Mesothelial cell of epicardium (in vitro differentiated cells): ENCODE data around the gene CDV3. TPM values are rescaled to one million over a fixed set of nuclear protein-coding genes. Genes with fewer than 3 reads are reported as not detected.
A peak's percentile ranks its signal among the peaks of the same experiment; 100 is the strongest.
"Not testable (repeated sequence)": the region's sequence is repeated elsewhere in the genome, so short reads cannot be mapped to it uniquely, and the experiment has no call there.

Experiments used
- DNase-seq, 2 experiments: peaks; one replicate each; pipeline ENCODE4 v3.0.0; 2021; ENCODE audit warnings: low spot score in 2 of 2; ENCODE audit not compliant: unreplicated experiment in 2 of 2
- H3K27ac Mint-ChIP-seq: 2 replicates; pipeline ENCODE4 v1.8.0; 2021; ENCODE audit warnings: mixed read lengths
- H3K27me3 Mint-ChIP-seq: 2 replicates; pipeline ENCODE4 v1.8.0; 2021; ENCODE audit warnings: low read depth, mixed read lengths
- H3K36me3 Mint-ChIP-seq: 2 replicates; pipeline ENCODE4 v1.8.0; 2021; ENCODE audit warnings: mixed read lengths
- H3K4me1 Mint-ChIP-seq: 2 replicates; pipeline ENCODE4 v1.8.0; 2021; ENCODE audit warnings: mixed read lengths
- H3K4me3 Mint-ChIP-seq: 2 replicates; pipeline ENCODE4 v1.8.0; 2021; ENCODE audit warnings: mild to moderate bottlenecking, moderate library complexity, mixed read lengths
- H3K9me3 Mint-ChIP-seq: 2 replicates; pipeline ENCODE4 v1.8.0; 2021; ENCODE audit warnings: mixed read lengths
- total RNA-seq: library from RNA; stranded (reverse); gene quantifications from 3 replicates; pipeline ENCODE4 v1.2.1, GENCODE V29; 2021
- TF ChIP-seq, protein P1 (sequence below): fragments of 200-600 bp; sonication (generic); IDR thresholded peaks from one replicate; pipeline ENCODE4 v1.5.0; 2021; ENCODE audit warnings: antibody characterized with exemption; ENCODE audit not compliant: unreplicated experiment

The CDV3 gene
- total RNA-seq, result 127 to 135 TPM (median 132 TPM) in 3 replicates

DNA sequence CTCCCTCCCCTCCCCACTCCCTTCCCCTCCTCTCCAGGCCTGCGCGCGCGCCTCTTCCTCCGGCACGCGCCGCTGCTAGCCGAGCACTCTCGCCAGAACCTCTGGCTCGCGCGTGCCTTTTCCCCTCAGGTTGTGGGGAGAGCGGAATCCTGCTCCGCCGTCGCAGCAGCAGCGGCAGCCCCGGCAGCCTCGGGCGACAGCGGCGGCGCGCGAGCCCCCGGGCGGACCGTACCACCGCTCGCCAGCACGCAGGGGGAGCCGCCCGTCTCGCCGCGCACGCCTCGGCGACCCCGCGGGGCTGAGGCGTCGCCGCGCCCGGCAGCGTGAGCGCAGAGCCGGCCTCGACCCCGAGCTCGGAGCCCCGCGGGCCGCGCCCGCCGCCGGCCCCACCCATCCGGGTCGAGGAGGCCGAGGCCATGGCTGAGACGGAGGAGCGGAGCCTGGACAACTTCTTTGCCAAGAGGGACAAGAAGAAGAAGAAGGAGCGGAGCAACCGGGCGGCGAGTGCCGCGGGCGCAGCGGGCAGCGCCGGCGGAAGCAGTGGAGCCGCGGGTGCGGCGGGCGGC, at the start of gene CDV3:
Gene CDV3, plus strand, starts transcription at position 58 of the 566 bp plus-strand sequence. Its CDS starts 359 bp downstream, at position 417.
- no peaks in the 10 kb centered on the region for H3K9me3 Mint-ChIP-seq
- H3K4me1 Mint-ChIP-seq, result peaks cover 56% of the 10 kb centered on the region
- DNase-seq, result no peak
- peak within 1 kb of the TSS; percentile 98 for H3K27ac Mint-ChIP-seq
- no peaks in the 10 kb centered on the region for H3K27me3 Mint-ChIP-seq
- TF ChIP-seq, protein P1, sequence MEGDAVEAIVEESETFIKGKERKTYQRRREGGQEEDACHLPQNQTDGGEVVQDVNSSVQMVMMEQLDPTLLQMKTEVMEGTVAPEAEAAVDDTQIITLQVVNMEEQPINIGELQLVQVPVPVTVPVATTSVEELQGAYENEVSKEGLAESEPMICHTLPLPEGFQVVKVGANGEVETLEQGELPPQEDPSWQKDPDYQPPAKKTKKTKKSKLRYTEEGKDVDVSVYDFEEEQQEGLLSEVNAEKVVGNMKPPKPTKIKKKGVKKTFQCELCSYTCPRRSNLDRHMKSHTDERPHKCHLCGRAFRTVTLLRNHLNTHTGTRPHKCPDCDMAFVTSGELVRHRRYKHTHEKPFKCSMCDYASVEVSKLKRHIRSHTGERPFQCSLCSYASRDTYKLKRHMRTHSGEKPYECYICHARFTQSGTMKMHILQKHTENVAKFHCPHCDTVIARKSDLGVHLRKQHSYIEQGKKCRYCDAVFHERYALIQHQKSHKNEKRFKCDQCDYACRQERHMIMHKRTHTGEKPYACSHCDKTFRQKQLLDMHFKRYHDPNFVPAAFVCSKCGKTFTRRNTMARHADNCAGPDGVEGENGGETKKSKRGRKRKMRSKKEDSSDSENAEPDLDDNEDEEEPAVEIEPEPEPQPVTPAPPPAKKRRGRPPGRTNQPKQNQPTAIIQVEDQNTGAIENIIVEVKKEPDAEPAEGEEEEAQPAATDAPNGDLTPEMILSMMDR, result no peak
- peaks cover 17% of the 10 kb centered on the region for H3K36me3 Mint-ChIP-seq
- peak within 1 kb of the TSS; percentile 89 for H3K4me3 Mint-ChIP-seq

DNA sequence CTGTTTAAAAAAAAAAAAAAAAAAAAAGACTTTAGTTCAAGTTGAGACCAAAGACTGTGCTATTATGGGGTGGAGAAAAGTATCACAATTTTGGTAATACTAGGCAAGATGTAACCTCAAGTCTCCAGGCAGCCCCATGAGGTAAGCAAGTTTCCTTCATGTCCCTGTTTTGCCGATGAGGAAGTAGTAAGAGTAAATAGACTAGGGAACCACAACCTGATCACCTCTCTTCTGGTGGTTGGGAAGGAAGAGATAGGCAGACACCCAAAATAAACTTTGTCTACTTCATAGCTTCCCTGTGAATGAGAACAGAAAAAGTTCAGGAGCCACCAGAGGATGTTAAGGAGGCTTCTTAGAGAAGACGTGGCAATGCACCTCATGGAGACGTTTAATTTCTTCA, 49.7 kb upstream of the CDV3 start:
- DNase-seq, H3K27ac Mint-ChIP-seq, H3K27me3 Mint-ChIP-seq, H3K4me1 Mint-ChIP-seq, H3K9me3 Mint-ChIP-seq, H3K36me3 Mint-ChIP-seq, H3K4me3 Mint-ChIP-seq: not testable (repeated sequence)

DNA sequence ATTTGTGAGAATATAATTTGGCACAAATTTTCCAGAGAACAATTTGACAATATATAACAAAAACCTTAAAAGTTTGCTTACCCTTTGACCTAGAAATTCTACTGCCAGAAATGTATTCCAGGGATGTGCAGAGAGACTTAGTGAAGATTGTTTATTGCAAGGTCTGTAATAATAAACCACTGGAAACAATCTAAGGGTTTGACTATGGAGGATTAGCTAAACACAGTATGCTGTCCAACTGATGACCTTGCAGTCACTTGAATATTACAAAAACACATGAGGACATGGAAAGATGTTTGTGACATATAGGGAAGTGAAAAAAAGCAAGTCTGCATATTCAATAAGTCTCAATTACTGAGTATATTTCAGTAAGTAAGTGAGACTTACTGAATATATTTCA, 48.1 kb upstream of the CDV3 start:
- H3K4me3 Mint-ChIP-seq, result no peak overlapping the region
- TF ChIP-seq, protein P1, result no peak
- no peaks in the 10 kb centered on the region for H3K27me3 Mint-ChIP-seq
- no peaks in the 10 kb centered on the region for H3K36me3 Mint-ChIP-seq
- no peak for DNase-seq
- H3K9me3 Mint-ChIP-seq, result peaks cover 6% of the 10 kb centered on the region
- no peak overlapping the region for H3K27ac Mint-ChIP-seq
- no peaks in the 10 kb centered on the region for H3K4me1 Mint-ChIP-seq

DNA sequence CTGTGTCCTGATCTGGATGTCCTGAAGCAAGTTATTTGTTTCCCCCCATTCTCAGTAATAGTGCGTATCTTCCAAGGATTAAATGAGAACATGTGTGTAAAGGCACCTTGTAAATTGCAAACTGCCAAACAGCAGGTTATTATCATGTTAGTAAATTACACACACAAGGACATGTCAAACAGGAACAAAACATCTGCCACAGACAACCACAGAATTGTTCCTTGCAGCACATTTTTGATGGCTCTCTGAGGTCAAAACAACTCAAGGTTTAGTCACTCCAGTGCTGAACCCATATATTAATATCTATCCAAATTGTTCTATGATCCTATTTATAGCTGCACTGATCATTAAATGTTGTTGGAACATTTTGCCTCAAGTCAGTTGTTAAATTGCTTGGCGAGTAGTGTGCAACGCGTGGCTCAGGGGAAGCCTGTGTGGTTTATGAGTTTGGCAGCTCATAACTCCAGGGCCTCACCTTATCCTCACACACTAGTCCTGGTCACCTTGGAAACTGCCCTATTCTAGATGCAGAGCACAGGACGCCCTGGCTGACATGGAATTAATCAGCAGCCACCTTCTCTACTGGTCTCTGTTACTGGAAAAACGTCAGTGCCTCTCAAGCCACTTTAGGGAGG, 46.3 kb upstream of the CDV3 start:
- no peaks in the 10 kb centered on the region for H3K36me3 Mint-ChIP-seq
- H3K27ac Mint-ChIP-seq, result no peak overlapping the region
- H3K4me3 Mint-ChIP-seq, result no peak overlapping the region
- H3K27me3 Mint-ChIP-seq, result no peaks in the 10 kb centered on the region
- H3K4me1 Mint-ChIP-seq, result no peaks in the 10 kb centered on the region
- no peak for DNase-seq
- peaks cover 6% of the 10 kb centered on the region for H3K9me3 Mint-ChIP-seq
- TF ChIP-seq, protein P1, result no peak

- Mint-ChIP-seq H3K9me3 (peaks cover 10% of the 10 kb centered on the region), H3K27me3 (no peaks in the 10 kb centered on the region), H3K4me3 (no peak overlapping the region), H3K36me3 (no peaks in the 10 kb centered on the region), H3K27ac (no peak overlapping the region), H3K4me1 (peaks cover 8% of the 10 kb centered on the region)
- TF ChIP-seq, protein P1, result no peak
- DNase-seq, result no peak
Measured at GRCh38 chr3:133529809-133530208, 43.7 kb upstream of the CDV3 start.

- Mint-ChIP-seq H3K27me3 (no peaks in the 10 kb centered on the region), H3K4me1 (peaks cover 16% of the 10 kb centered on the region), H3K27ac (no peak overlapping the region), H3K4me3 (no peak overlapping the region), H3K36me3 (no peaks in the 10 kb centered on the region), H3K9me3 (peaks cover 10% of the 10 kb centered on the region)
- DNase-seq, result no peak
- TF ChIP-seq, protein P1, result no peak
Measured at GRCh38 chr3:133531981-133532380, 41.5 kb upstream of the CDV3 start.
